OCI-LY1 (cell line): ENCODE results near the gene ERP29.

ENCODE experiments used
- H2AFZ ChIP-seq: fragments of 200-600 bp; sonication (generic), shearing (Covaris generic); 2 replicates; pipeline ENCODE4 v1.6.0; 2014; ENCODE audit warnings: antibody characterized with exemption, mild to moderate bottlenecking, low read length
- H3F3A ChIP-seq: fragments of 200-600 bp; sonication (generic), shearing (Covaris generic); 2 replicates; pipeline ENCODE4 v1.6.0; 2014; ENCODE audit warnings: mild to moderate bottlenecking, antibody characterized with exemption, low read length, moderate library complexity; ENCODE audit not compliant: insufficient read depth
- H3K27ac ChIP-seq: fragments of 200-600 bp; sonication (generic); 2 replicates; pipeline ENCODE4 v1.5.1; 2014; ENCODE audit warnings: low read length, mixed run types, mild to moderate bottlenecking, low read depth; ENCODE audit not compliant: poor library complexity, severe bottlenecking
- H3K27me3 ChIP-seq: fragments of 200-600 bp; sonication (generic); 2 replicates; pipeline ENCODE4 v1.6.0; 2014; ENCODE audit warnings: antibody characterized with exemption, mild to moderate bottlenecking, low read length, moderate library complexity; ENCODE audit not compliant: insufficient read depth
- H3K36me3 ChIP-seq: fragments of 200-600 bp; sonication (generic); 2 replicates; pipeline ENCODE4 v1.6.1; 2014; ENCODE audit warnings: mild to moderate bottlenecking, antibody characterized with exemption, low read length, moderate library complexity, mixed read lengths; ENCODE audit not compliant: insufficient read depth
- H3K4me1 ChIP-seq: fragments of 200-600 bp; sonication (generic); 2 replicates; pipeline ENCODE4 v1.5.1; 2014; ENCODE audit warnings: mild to moderate bottlenecking, low read length, moderate library complexity; ENCODE audit not compliant: insufficient read depth, severe bottlenecking
- H3K4me2 ChIP-seq: fragments of 200-600 bp; sonication (generic), shearing (Covaris generic); 2 replicates; pipeline ENCODE4 v1.6.1; 2014; ENCODE audit warnings: low read length
- H3K4me3 ChIP-seq: fragments of 200-600 bp; sonication (generic); 2 replicates; pipeline ENCODE4 v1.5.1; 2014; ENCODE audit warnings: low read length, low read depth, mild to moderate bottlenecking, mixed read lengths; ENCODE audit not compliant: poor library complexity, severe bottlenecking
- H3K79me2 ChIP-seq: fragments of 200-600 bp; shearing (Covaris generic); 2 replicates; pipeline ENCODE4 v1.6.1; 2016; ENCODE audit warnings: mixed run types, low read length, mixed read lengths; ENCODE audit not compliant: insufficient read depth
- H3K9ac ChIP-seq: fragments of 200-600 bp; sonication (generic), shearing (Covaris generic); 2 replicates; pipeline ENCODE4 v1.6.1; 2014; ENCODE audit warnings: mild to moderate bottlenecking, low read length, mixed read lengths
- H3K9me2 ChIP-seq: fragments of 200-600 bp; sonication (generic), shearing (Covaris generic); 2 replicates; pipeline ENCODE4 v1.6.1; 2014; ENCODE audit warnings: low read depth, mild to moderate bottlenecking, low read length, mixed read lengths
- H3K9me3 ChIP-seq: fragments of 200-600 bp; shearing (Covaris generic); 2 replicates; pipeline ENCODE4 v1.6.1; 2014; ENCODE audit warnings: low read length, mixed read lengths
- H4K20me1 ChIP-seq: fragments of 200-600 bp; sonication (generic), shearing (Covaris generic); 2 replicates; pipeline ENCODE4 v1.6.0; 2016; ENCODE audit warnings: mild to moderate bottlenecking, low read length; ENCODE audit not compliant: insufficient read depth
- CTCF ChIP-seq: fragments of 200-600 bp; sonication (generic), shearing (Covaris generic); IDR thresholded peaks from 2 replicates; pipeline ENCODE4 v1.5.1; 2017; ENCODE audit warnings: mild to moderate bottlenecking, antibody characterized with exemption, low read length, moderate library complexity, mixed read lengths
- EZH2 ChIP-seq: fragments of 200-600 bp; sonication (generic), shearing (Covaris generic); IDR thresholded peaks from 2 replicates; pipeline ENCODE4 v1.8.0; 2017; ENCODE audit warnings: borderline replicate concordance, mixed run types, mild to moderate bottlenecking, antibody characterized with exemption, low read length, moderate library complexity, mixed read lengths

ERP29 gene

GRCh38 chr12:111984820-111985219 is 28.4 kb upstream of the ERP29 start:
- Histone ChIP-seq H3K27ac (no peak overlapping the region), H3K27me3 (no peaks in the 10 kb centered on the region), H2AFZ (no peak overlapping the region), H3K9me2 (no peaks in the 10 kb centered on the region), H3K36me3 (0 out of 2 replicates have a peak, but pooled peaks cover 9% of the 10 kb centered on the region), H3F3A (no peaks in the 10 kb centered on the region), H3K4me2 (no peak overlapping the region), H4K20me1 (no peaks in the 10 kb centered on the region), H3K4me1 (no peaks in the 10 kb centered on the region), H3K9me3 (no peaks in the 10 kb centered on the region), H3K9ac (no peak overlapping the region), H3K4me3 (no peak overlapping the region), H3K79me2 (0 out of 2 replicates have a peak, but pooled peaks cover 3% of the 10 kb centered on the region)
- TF ChIP-seq EZH2 = no peak
- no peak for TF ChIP-seq CTCF

- no peaks in the 10 kb centered on the region for H3K27me3 ChIP-seq
- 0 out of 2 replicates have a peak, but pooled peaks cover 3% of the 10 kb centered on the region for H3K79me2 ChIP-seq
- no peak for TF ChIP-seq CTCF
- no peaks in the 10 kb centered on the region for H3K9me3 ChIP-seq
- H3K4me2 ChIP-seq = no peak overlapping the region
- H3K9ac ChIP-seq = no peak overlapping the region
- H3K9me2 ChIP-seq = no peaks in the 10 kb centered on the region
- H3K27ac ChIP-seq = peak overlapping the region; percentile 87
- H3K4me1 ChIP-seq = peaks cover 50% of the 10 kb centered on the region
- no peak overlapping the region for H2AFZ ChIP-seq
- no peaks in the 10 kb centered on the region for H4K20me1 ChIP-seq
- no peak overlapping the region for H3K4me3 ChIP-seq
- 0 out of 2 replicates have a peak, but pooled peaks cover 9% of the 10 kb centered on the region for H3K36me3 ChIP-seq
- H3F3A ChIP-seq = no peaks in the 10 kb centered on the region
Observed at GRCh38 chr12:111991535-111991934, 21.7 kb upstream of the ERP29 start.

GRCh38 chr12:111991946-111992345 is 21.3 kb upstream of the ERP29 start:
- no peaks in the 10 kb centered on the region for H3K79me2 ChIP-seq
- no peak overlapping the region for H3K4me3 ChIP-seq
- TF ChIP-seq EZH2 (no peak), CTCF (no peak)
- H3K9ac ChIP-seq = no peak overlapping the region
- no peaks in the 10 kb centered on the region for H3F3A ChIP-seq
- H3K4me1 ChIP-seq = peaks cover 54% of the 10 kb centered on the region
- H3K27ac ChIP-seq = peak overlapping the region; percentile 87
- no peak overlapping the region for H2AFZ ChIP-seq
- no peaks in the 10 kb centered on the region for H3K9me3 ChIP-seq
- H3K9me2 ChIP-seq = no peaks in the 10 kb centered on the region
- H3K36me3 ChIP-seq = 0 out of 2 replicates have a peak, but pooled peaks cover 9% of the 10 kb centered on the region
- H3K27me3 ChIP-seq = no peaks in the 10 kb centered on the region
- H4K20me1 ChIP-seq = no peaks in the 10 kb centered on the region
- H3K4me2 ChIP-seq = no peak overlapping the region
